GM18505 (cell line): ENCODE results near the gene ACSL1.

ENCODE experiments used
- ATAC-seq: cut with Tn5 transposase; IDR thresholded peaks from one replicate; pipeline ENCODE4 v1.9.1; 2021; ENCODE audit not compliant: unreplicated experiment
- POLR2A ChIP-seq: IDR thresholded peaks from 4 replicates; pipeline ENCODE4 v1.6.1; 2011; ENCODE audit warnings: borderline replicate concordance; ENCODE audit not compliant: insufficient read depth, insufficient read length; ENCODE audit errors: extremely low read depth

Gene ACSL1

GRCh38 chr4:184803133-184803532, 22.6 kb downstream of the ACSL1 start:
- no peak for TF ChIP-seq POLR2A
- ATAC-seq: no peak

GRCh38 chr4:184802697-184803015, 23.1 kb downstream of the ACSL1 start:
- ATAC-seq: no peak
- no peak for TF ChIP-seq POLR2A

- no peak for ATAC-seq
- no peak for TF ChIP-seq POLR2A
Observed at GRCh38 chr4:184801781-184802696, 23.7 kb downstream of the ACSL1 start.

GRCh38 chr4:184798504-184798903, 27.3 kb downstream of the ACSL1 start:
- no peak for ATAC-seq

GRCh38 chr4:184796906-184797305, 28.9 kb downstream of the ACSL1 start:
- no peak for TF ChIP-seq POLR2A
- no peak for ATAC-seq

More at GRCh38 chr4:184798504-184798903, 27.3 kb downstream of the ACSL1 start:
- no peak for TF ChIP-seq POLR2A

GRCh38 chr4:184795214-184795844, 30.4 kb downstream of the ACSL1 start:
- ATAC-seq: no peak
- TF ChIP-seq POLR2A: no peak

GRCh38 chr4:184794470-184794869, 31.3 kb downstream of the ACSL1 start:
- no peak for ATAC-seq
- TF ChIP-seq POLR2A: no peak

- ATAC-seq: no peak
- no peak for TF ChIP-seq POLR2A
Observed at GRCh38 chr4:184793735-184794355, 31.9 kb downstream of the ACSL1 start.

GRCh38 chr4:184792950-184793555, 32.7 kb downstream of the ACSL1 start:
- ATAC-seq: no peak
- TF ChIP-seq POLR2A: no peak

GRCh38 chr4:184792334-184792733, 33.4 kb downstream of the ACSL1 start:
- no peak for TF ChIP-seq POLR2A
- ATAC-seq: no peak

- no peak for ATAC-seq
Observed at GRCh38 chr4:184790826-184791225, 34.9 kb downstream of the ACSL1 start.

GRCh38 chr4:184787766-184788503, 37.8 kb downstream of the ACSL1 start:
- ATAC-seq: no peak
- TF ChIP-seq POLR2A: no peak

More at GRCh38 chr4:184790826-184791225, 34.9 kb downstream of the ACSL1 start:
- no peak for TF ChIP-seq POLR2A

GRCh38 chr4:184785813-184786212, 40.0 kb downstream of the ACSL1 start:
- no peak for ATAC-seq
- TF ChIP-seq POLR2A: no peak

- TF ChIP-seq POLR2A: no peak
- no peak for ATAC-seq
Observed at GRCh38 chr4:184784628-184785257, 41.0 kb downstream of the ACSL1 start.
